ENCODE measurements around the gene SIX1.

The SIX1 gene

DNA sequence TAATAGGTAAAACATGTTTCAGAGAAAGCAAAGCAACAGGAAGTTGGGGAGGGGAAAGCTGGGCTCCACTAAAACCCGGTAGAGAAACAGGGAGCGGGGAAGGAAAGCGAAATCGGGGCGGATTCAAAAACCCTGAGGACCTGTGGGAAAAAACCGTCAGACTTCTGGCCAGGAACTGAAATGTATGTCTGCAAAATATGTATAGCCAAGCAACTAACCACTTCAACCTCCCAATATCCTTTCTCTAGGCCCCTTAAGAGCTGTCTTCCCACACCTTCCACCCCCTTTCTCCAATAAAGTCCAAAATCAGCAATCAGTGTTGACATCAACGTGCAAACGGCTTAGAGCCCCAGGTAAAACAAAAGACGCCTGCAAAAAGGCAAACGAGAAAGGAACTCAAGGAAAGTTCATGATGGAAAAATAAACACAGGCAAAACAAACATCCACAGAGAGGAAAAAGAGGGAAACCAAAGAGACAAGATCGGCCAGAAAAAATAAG is 32.8 kb downstream of the SIX1 start:
- Mint-ChIP-seq H3K36me3 (ENCODE audit: low read depth) (no peaks in the 10 kb centered on the region), H3K9me3 (no peaks in the 10 kb centered on the region), H3K27ac (no peak overlapping the region), H3K4me1 (ENCODE audit: low read depth) (no peaks in the 10 kb centered on the region), H3K4me3 (no peak overlapping the region), H3K27me3 (peaks cover 26% of the 10 kb centered on the region)

DNA sequence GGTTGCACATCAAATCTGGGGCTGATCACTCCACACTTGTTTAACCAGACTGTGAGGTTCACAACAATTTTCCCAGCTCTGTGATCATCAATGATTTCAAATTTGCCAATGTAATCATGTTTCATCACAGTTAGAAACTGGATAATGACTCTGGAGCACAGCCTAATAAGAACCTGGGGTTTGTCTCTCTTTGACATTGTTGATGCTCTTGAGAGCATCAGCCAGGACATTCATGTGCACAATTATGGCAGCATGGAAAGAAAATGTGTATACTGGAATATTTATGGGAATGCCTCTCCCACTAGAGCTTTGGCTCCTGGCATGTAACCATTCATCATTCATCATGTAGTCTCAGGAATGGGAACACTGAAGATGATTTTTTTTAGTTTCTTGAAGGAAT is 47.0 kb downstream of the SIX1 start:
- H3K27me3 Mint-ChIP-seq, result peaks cover 28% of the 10 kb centered on the region
- no peaks in the 10 kb centered on the region for H3K4me1 Mint-ChIP-seq (ENCODE audit: low read depth)
- H3K36me3 Mint-ChIP-seq (ENCODE audit: low read depth), result no peaks in the 10 kb centered on the region
- no peak overlapping the region for H3K27ac Mint-ChIP-seq
- peaks cover 3% of the 10 kb centered on the region for H3K9me3 Mint-ChIP-seq
- H3K4me3 Mint-ChIP-seq, result no peak overlapping the region

DNA sequence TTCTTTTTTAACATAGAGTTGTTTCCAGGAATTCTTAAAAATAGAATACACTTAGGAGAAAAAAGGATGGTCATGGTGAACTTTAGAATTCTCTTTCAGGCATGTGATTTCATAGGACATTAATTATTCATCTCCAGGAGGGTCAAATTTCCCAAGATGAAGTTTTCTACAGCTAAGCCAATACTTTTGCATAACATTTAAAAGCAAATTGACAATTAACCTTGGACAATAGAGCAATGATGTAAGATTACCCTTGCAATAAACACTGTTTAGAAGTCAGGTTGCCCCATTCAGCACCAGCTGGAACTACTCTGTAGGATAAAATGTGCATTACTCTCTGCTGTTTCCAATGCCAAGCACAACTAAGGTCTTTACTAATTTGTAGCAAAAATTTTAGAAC is 49.5 kb downstream of the SIX1 start:
- Mint-ChIP-seq H3K36me3 (ENCODE audit: low read depth) (no peaks in the 10 kb centered on the region), H3K4me3 (no peak overlapping the region), H3K27ac (no peak overlapping the region), H3K27me3 (peaks cover 43% of the 10 kb centered on the region), H3K9me3 (no peaks in the 10 kb centered on the region), H3K4me1 (ENCODE audit: low read depth) (no peaks in the 10 kb centered on the region)

DNA sequence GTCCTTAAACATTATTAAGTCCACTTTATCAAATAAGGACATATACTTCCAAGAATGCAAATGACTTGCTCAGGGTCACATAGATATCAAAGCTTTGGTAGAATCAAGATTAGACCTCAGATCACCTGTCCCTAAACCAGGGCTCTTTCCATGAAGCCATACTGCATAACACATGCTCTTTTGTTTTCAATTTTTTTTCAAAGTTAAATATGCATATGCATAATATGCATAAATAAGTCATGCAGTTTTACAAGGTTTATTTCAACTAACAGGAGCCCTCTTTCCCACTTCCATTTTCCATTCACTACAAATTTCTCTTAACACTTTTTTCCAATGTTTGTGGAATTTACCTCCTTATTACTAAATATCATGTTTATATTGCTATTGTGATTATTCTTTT is 53.1 kb downstream of the SIX1 start:
- no peaks in the 10 kb centered on the region for H3K36me3 Mint-ChIP-seq (ENCODE audit: low read depth)
- no peak overlapping the region for H3K27ac Mint-ChIP-seq
- H3K27me3 Mint-ChIP-seq, result peaks cover 28% of the 10 kb centered on the region
- H3K4me1 Mint-ChIP-seq (ENCODE audit: low read depth), result no peaks in the 10 kb centered on the region
- no peaks in the 10 kb centered on the region for H3K9me3 Mint-ChIP-seq
- no peak overlapping the region for H3K4me3 Mint-ChIP-seq

DNA sequence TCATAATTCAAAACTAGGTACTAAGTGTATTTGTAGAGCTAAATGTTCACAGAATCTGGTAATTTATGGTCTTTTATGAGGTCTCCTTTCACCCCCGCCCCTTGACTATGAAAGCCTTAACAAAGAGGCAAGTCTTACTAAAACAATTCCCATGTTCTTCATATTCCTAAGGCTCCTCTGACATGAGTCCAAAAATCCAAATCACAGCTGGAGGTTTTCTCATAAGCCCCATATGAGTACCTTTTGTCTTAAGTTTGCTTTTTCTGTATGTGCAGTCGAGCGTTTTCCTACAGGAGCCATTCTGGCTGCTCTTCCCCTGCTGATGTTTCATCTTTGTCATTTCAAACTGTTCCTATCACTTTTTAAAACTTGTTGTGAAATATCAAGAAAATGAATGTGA is 55.2 kb downstream of the SIX1 start:
- Mint-ChIP-seq H3K36me3 (ENCODE audit: low read depth) (no peaks in the 10 kb centered on the region), H3K27me3 (peaks cover 34% of the 10 kb centered on the region), H3K9me3 (no peaks in the 10 kb centered on the region), H3K4me1 (ENCODE audit: low read depth) (no peaks in the 10 kb centered on the region), H3K27ac (no peak overlapping the region), H3K4me3 (no peak overlapping the region)
